ENCODE results near the gene CADM1. TPM values are rescaled to one million over a fixed set of nuclear protein-coding genes. Genes with fewer than 3 reads are reported as not detected.

The CADM1 gene
- total RNA-seq, 4 donors from 2014 or later = 1.2 to 2.5 (median 2.2) TPM

DNA sequence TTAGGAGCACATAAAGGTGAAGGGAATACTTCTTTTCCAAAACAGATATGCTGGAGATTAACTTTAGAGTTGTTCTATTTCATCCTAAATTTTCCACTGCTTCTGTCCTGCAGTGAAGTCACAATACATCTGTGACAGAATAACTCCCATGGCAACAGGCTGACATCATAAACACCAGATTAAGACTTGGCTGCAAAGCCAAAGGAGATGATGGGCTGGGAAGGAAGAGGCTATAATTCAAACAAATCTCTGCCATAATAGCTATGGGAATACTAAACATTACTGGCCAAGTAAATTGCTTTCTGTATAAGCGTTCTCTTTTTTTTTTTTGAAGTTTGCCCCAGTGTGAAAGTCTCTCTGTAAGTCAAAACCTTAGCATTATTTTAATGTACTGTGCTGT is 107.7 kb downstream of the CADM1 start:
- Histone ChIP-seq H3K27me3 (no peaks in the 10 kb centered on the region), H3K27ac (no peak overlapping the region), H3K4me1 (no peaks in the 10 kb centered on the region), H3K36me3 (no peaks in the 10 kb centered on the region), H3K9me3 (no peaks in the 10 kb centered on the region), H3K4me3 (no peak overlapping the region)
- ATAC-seq = no peak
- no peak for DNase-seq
- TF ChIP-seq POLR2A (IDR thresholded peaks at IDR 0.05) = no peak
- TF ChIP-seq, protein P1, sequence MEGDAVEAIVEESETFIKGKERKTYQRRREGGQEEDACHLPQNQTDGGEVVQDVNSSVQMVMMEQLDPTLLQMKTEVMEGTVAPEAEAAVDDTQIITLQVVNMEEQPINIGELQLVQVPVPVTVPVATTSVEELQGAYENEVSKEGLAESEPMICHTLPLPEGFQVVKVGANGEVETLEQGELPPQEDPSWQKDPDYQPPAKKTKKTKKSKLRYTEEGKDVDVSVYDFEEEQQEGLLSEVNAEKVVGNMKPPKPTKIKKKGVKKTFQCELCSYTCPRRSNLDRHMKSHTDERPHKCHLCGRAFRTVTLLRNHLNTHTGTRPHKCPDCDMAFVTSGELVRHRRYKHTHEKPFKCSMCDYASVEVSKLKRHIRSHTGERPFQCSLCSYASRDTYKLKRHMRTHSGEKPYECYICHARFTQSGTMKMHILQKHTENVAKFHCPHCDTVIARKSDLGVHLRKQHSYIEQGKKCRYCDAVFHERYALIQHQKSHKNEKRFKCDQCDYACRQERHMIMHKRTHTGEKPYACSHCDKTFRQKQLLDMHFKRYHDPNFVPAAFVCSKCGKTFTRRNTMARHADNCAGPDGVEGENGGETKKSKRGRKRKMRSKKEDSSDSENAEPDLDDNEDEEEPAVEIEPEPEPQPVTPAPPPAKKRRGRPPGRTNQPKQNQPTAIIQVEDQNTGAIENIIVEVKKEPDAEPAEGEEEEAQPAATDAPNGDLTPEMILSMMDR (IDR thresholded peaks at IDR 0.05 in 4 of 5, conservative IDR thresholded peaks at IDR 0.05 in 1 of 5) = no peak
- intact Hi-C loops (cut with DNase I; ENCODE audit: low total_unique reads) = no loop called here
- in situ Hi-C loops (cut with MboI; ENCODE audit: low sequenced_read_pairs in 4 of 4) = no loop called here

DNA sequence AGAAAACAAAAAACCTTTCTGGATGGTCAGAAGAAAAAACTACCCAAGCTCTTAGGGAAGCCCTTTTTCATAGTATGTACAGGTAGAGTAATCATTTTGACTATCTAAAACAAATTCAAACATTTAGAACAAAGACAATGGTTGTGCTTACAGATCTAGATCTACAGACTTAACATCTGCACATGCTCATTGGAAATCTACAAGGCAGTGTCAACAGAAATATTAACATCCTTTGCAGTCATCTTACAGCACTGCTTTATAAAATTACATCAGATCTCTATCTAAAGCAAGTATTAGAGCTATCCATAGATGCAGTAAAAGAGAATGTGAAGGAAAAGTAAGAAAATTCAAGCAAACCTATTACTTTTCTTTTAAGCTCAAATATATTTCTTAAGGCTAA is 110.3 kb downstream of the CADM1 start:
- TF ChIP-seq POLR2A (IDR thresholded peaks at IDR 0.05) = no peak
- TF ChIP-seq, protein P1 (IDR thresholded peaks at IDR 0.05 in 4 of 5, conservative IDR thresholded peaks at IDR 0.05 in 1 of 5) = no peak
- Histone ChIP-seq H3K9me3 (no peaks in the 10 kb centered on the region), H3K4me1 (no peaks in the 10 kb centered on the region), H3K4me3 (no peak overlapping the region), H3K27ac (no peak overlapping the region), H3K36me3 (no peaks in the 10 kb centered on the region), H3K27me3 (no peaks in the 10 kb centered on the region)
- intact Hi-C loops (cut with DNase I; ENCODE audit: low total_unique reads) (no loop called here), in situ Hi-C loops (cut with MboI; ENCODE audit: low sequenced_read_pairs in 4 of 4) (no loop called here)
- ATAC-seq (no peak), DNase-seq (no peak)

DNA sequence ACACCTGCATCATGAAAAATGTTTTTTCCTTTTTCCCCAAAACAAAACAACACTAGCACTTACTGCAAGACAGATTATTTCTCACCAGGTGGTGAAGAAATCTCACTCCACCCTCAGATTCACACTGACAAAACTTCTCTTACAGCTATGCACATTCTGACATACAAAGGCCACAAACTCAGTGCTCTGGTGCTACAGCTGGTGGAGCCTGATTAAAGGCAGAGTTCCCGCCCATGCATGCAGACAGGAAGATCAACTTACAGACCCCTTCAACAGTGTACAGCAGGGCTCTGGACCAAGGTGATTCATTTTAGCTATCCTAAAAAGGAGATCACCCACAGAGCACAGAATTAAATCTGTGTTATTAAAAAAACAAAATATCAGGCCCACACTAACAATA is 112.6 kb downstream of the CADM1 start:
- no peak for ATAC-seq
- Histone ChIP-seq H3K9me3 (no peaks in the 10 kb centered on the region), H3K27ac (no peak overlapping the region), H3K4me1 (no peaks in the 10 kb centered on the region), H3K27me3 (no peaks in the 10 kb centered on the region), H3K36me3 (no peaks in the 10 kb centered on the region), H3K4me3 (no peak overlapping the region)
- in situ Hi-C loops (cut with MboI; ENCODE audit: low sequenced_read_pairs in 4 of 4) (no loop called here), intact Hi-C loops (cut with DNase I; ENCODE audit: low total_unique reads) (no loop called here)
- TF ChIP-seq, protein P1 (IDR thresholded peaks at IDR 0.05 in 4 of 5, conservative IDR thresholded peaks at IDR 0.05 in 1 of 5) = no peak
- TF ChIP-seq POLR2A (IDR thresholded peaks at IDR 0.05) = no peak
- no peak for DNase-seq

DNA sequence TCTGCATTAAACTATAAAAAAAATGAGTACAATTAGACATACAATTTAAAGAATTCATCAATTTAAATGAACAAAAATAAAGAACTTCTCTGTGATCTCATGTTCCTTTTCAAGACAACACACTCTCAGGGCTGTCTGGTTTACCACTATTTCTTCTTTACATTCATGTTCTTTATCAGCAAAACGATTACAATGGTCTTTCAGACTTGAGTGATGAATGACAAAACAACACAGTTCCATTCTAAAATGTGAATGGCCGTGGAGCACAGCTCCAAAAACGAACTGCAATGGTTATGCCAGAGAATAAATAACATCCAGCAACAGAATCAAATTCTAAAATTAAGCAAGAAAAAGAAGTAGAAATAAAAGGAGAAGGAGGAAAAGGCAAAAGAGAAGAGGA is 113.1 kb downstream of the CADM1 start:
- DNase-seq = no peak
- Histone ChIP-seq H3K36me3 (no peaks in the 10 kb centered on the region), H3K27ac (no peak overlapping the region), H3K9me3 (no peaks in the 10 kb centered on the region), H3K27me3 (no peaks in the 10 kb centered on the region), H3K4me3 (no peak overlapping the region), H3K4me1 (no peaks in the 10 kb centered on the region)
- in situ Hi-C loops (cut with MboI; ENCODE audit: low sequenced_read_pairs in 4 of 4) (no loop called here), intact Hi-C loops (cut with DNase I; ENCODE audit: low total_unique reads) (no loop called here)
- TF ChIP-seq POLR2A (IDR thresholded peaks at IDR 0.05) = no peak
- TF ChIP-seq, protein P1 (IDR thresholded peaks at IDR 0.05 in 4 of 5, conservative IDR thresholded peaks at IDR 0.05 in 1 of 5) = no peak
- ATAC-seq = no peak

DNA sequence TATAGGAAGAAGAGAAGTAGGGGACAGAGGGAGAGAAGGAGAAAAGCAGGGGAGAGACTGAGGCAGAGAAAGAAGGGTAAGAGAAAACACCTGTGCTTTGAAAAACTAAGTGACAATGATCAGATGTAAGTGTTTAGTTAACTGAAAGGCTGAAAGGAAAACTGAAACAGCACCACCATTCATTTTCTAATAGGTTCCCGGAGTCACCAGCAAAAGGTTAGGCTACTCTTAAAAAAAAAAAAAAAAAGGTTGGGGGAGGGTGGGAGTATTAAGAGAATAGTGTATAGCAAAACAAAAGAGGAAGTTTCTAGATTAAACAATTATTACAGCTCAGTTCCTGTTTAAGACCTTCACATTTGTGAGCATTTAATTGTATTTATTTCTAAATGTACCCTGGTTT is 113.8 kb downstream of the CADM1 start:
- no peak for ATAC-seq
- no peaks in the 10 kb centered on the region for H3K27me3 ChIP-seq
- DNase-seq = no peak
- H3K4me1 ChIP-seq = no peaks in the 10 kb centered on the region
- H3K9me3 ChIP-seq = no peaks in the 10 kb centered on the region
- intact Hi-C loops (cut with DNase I; ENCODE audit: low total_unique reads) (no loop called here), in situ Hi-C loops (cut with MboI; ENCODE audit: low sequenced_read_pairs in 4 of 4) (no loop called here)
- H3K27ac ChIP-seq = no peak overlapping the region
- no peak overlapping the region for H3K4me3 ChIP-seq
- H3K36me3 ChIP-seq = no peaks in the 10 kb centered on the region
- no peak for TF ChIP-seq POLR2A (IDR thresholded peaks at IDR 0.05)
- TF ChIP-seq, protein P1 (IDR thresholded peaks at IDR 0.05 in 4 of 5, conservative IDR thresholded peaks at IDR 0.05 in 1 of 5) = no peak

All from gastrocnemius medialis (tissue), 4 donors.